ENCODE measurements around the gene DNAJC11.
"Not testable (repeated sequence)": the region's sequence is repeated elsewhere in the genome, so short reads cannot be mapped to it uniquely, and the experiment has no call there.

DNAJC11 gene, protein sequence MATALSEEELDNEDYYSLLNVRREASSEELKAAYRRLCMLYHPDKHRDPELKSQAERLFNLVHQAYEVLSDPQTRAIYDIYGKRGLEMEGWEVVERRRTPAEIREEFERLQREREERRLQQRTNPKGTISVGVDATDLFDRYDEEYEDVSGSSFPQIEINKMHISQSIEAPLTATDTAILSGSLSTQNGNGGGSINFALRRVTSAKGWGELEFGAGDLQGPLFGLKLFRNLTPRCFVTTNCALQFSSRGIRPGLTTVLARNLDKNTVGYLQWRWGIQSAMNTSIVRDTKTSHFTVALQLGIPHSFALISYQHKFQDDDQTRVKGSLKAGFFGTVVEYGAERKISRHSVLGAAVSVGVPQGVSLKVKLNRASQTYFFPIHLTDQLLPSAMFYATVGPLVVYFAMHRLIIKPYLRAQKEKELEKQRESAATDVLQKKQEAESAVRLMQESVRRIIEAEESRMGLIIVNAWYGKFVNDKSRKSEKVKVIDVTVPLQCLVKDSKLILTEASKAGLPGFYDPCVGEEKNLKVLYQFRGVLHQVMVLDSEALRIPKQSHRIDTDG

DNA sequence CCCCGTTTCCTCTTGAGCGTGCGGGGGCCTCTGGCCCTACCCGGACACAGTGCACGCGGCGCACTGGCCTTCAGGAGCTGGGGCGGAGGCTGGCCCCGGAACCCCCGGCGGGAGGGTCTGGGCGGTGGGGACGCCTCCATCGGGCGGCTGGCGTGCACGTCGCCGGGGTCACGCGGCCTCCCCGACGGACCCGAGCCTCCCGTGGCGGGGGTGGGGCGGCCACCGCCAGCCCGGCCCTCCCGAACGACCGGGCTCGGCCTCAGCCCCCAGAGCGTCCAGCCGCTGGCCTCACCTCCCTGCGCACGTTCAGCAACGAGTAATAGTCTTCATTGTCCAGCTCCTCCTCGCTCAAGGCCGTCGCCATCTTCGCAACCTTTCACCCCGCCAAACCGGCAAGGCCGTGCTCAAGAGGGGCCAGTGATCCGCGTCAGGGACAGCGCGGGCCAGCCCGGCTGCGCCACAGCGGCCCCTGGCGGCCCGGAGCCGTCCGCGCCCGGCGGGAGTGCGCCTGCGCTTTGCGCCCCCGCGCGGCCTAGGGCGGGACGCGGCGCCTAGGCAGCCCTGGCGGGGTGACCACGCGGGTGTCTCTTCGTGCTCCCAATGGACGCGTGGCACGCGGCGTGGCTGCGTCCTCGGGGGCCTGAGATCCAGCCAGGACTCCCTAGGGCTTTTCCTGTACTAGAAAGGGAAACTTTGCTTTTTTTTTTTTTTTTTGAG lies at the start of gene DNAJC11:
Gene DNAJC11 (minus strand): TSS at position 380 of the 717 bp plus-strand sequence. CDS start 16 bp downstream, at position 364.
- TF ChIP-seq, protein P1, sequence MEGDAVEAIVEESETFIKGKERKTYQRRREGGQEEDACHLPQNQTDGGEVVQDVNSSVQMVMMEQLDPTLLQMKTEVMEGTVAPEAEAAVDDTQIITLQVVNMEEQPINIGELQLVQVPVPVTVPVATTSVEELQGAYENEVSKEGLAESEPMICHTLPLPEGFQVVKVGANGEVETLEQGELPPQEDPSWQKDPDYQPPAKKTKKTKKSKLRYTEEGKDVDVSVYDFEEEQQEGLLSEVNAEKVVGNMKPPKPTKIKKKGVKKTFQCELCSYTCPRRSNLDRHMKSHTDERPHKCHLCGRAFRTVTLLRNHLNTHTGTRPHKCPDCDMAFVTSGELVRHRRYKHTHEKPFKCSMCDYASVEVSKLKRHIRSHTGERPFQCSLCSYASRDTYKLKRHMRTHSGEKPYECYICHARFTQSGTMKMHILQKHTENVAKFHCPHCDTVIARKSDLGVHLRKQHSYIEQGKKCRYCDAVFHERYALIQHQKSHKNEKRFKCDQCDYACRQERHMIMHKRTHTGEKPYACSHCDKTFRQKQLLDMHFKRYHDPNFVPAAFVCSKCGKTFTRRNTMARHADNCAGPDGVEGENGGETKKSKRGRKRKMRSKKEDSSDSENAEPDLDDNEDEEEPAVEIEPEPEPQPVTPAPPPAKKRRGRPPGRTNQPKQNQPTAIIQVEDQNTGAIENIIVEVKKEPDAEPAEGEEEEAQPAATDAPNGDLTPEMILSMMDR (IDR thresholded peaks at IDR 0.05; ENCODE audit: insufficient read depth, low read length, missing control alignments), result peak; percentile 68
- H3K4me3 ChIP-seq (ENCODE audit: low read depth, low read length), result peak within 1 kb of the TSS; percentile 98
- POLR2A ChIA-PET, result interaction anchor here (0.5 to 1.2 kb wide), 3 partner anchors 14 to 497 kb away, joined by 3 to 4 read pairs (median 4); no protein-coding TSS in a partner anchor
- CTCF ChIA-PET, result interaction anchor here (0.7 to 3.3 kb wide), 27 partner anchors 10 to 1247 kb away, joined by 3 to 47 read pairs (median 4); partner anchors contain the start of genes NOL9 and ZBTB48
- DNase-seq (ENCODE audit: low read depth, low spot score), result no peak

DNA sequence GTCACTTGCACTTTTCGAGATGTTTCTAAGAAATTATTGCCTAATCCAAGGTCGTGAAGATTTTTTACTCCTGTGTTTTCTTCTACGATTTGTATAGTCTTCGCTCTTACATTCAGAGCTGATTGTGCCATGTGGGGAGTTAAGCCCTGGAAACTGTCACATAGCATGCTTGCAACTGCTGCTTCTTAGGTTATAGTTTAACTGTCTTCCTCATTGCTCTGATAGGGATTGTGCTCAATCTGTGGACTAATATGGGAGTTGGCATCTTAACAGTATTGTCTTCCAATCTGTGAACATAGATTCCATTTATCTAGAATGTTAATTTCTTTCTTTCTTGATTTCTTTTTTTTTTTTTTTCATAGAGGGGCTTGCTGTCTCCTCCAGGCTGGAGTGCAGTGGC lies 48.9 kb upstream of the DNAJC11 start:
- TF ChIP-seq, protein P1 (IDR thresholded peaks at IDR 0.05; ENCODE audit: insufficient read depth, low read length, missing control alignments), result no peak
- ChIA-PET POLR2A (no interaction called here), CTCF (interaction anchor here (0.7 to 1.9 kb wide), 3 partner anchors 21 to 33 kb away, joined by 4 to 8 read pairs (median 5); no protein-coding TSS in a partner anchor)
- no peak overlapping the region for H3K4me3 ChIP-seq (ENCODE audit: low read depth, low read length)
- no peak for DNase-seq (ENCODE audit: low read depth, low spot score)

DNA sequence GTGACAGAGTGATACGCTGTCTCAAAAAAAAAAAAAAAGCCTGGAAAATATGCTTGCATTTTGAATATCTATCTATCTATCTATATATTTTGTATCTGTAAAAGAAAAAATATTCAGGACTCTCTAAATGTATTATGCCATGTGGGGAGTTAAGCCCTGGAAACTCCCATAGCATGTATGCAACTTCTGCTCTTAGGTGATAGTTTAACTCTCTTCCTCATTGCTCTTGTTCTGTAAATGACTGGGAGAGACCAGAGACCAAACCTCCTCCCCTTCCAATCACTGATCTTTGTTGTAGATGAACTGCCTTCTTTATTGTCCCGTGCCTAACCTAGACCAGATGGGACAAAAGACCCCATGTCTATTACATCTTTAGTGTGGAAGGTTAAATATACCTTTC lies 46.1 kb upstream of the DNAJC11 start:
- POLR2A ChIA-PET, result no interaction called here
- TF ChIP-seq, protein P1 (IDR thresholded peaks at IDR 0.05; ENCODE audit: insufficient read depth, low read length, missing control alignments), result no peak
- CTCF ChIA-PET, result interaction anchor here (1.4 to 2.9 kb wide), 2 partner anchors 22 to 28 kb away, joined by 3 to 13 read pairs; no protein-coding TSS in a partner anchor
- no peak overlapping the region for H3K4me3 ChIP-seq (ENCODE audit: low read depth, low read length)
- DNase-seq (ENCODE audit: low read depth, low spot score), result no peak

DNA sequence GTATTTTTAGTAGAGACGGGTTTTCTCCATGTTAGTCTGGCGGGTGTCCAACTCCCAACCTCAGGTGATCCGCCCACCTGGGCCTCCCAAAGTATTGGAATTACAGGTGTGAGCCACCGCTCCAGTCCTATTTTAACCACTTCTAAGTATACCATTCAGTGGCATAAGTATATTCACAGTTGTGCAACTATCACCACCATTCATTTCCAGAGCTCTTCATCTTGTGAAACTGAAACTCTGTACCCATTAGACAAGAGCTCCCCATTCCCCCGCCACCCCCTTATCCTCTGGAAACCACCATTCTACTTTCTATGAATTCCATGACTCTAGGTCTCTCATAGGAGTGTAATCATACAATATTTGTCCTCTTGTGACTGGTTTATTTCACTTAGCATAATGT lies 43.5 kb upstream of the DNAJC11 start:
- H3K4me3 ChIP-seq (ENCODE audit: low read depth, low read length), result no peak overlapping the region
- TF ChIP-seq, protein P1 (IDR thresholded peaks at IDR 0.05; ENCODE audit: insufficient read depth, low read length, missing control alignments), result no peak
- DNase-seq (ENCODE audit: low read depth, low spot score), result no peak
- ChIA-PET CTCF (interaction anchor here (1.5 to 2.9 kb wide), 4 partner anchors 12 to 145 kb away, joined by 3 to 13 read pairs (median 6); partner anchors contain the start of gene DNAJC11), POLR2A (no interaction called here)

DNA sequence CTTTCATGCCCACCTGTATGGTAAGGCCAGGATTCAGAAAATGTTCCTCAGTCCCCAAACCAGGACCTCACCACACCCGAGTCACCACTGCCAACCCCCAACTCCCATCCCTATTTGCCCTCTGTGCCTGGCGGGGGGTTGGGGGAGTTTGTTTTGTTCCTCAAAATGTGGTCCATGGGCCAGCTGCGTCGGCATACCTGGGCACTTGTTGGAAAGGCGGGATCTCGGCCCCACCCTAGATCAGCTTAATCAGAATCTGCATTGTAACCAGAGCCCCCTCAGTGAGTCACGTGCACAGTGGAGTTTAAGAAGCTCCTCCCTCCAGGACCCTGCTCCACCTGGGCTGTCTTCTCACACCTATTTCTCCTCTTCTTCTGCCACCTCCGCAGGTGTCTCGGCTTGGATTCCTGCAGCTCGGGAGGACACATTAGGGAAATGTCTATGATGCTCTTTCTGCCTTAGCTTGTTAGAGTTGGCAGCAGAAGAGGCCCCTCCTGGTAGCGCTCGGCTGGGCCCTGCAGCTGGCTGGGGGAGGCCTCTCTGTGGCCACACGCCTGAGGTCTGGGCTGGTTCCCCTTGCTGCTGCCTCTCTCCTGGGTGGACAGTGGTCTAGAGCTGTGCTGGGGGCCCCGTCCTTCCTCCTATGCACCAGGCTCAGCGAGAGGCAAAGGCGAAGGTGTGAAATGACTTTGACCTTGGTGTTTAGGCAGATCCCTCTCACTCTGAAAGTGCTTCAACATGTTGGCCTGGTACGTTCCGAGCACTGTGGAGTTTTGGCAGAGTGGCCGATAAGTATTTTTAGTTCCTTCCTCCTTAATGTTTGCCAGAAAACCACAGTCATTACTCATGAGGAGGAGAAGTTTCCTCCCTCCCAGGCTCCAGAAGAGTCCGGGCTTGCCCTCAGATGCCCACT lies 41.8 kb upstream of the DNAJC11 start:
- POLR2A ChIA-PET, result interaction anchor here (0.7 kb wide), 1 partner anchor 37 kb away, joined by 4 read pairs; no protein-coding TSS in a partner anchor
- CTCF ChIA-PET, result interaction anchor here (0.8 to 1.8 kb wide), 5 partner anchors 9 to 147 kb away, joined by 3 to 9 read pairs (median 3); no protein-coding TSS in a partner anchor
- TF ChIP-seq, protein P1 (IDR thresholded peaks at IDR 0.05; ENCODE audit: insufficient read depth, low read length, missing control alignments), result no peak
- peak; percentile 28 for DNase-seq (ENCODE audit: low read depth, low spot score)
- H3K4me3 ChIP-seq (ENCODE audit: low read depth, low read length), result no peak overlapping the region

DNA sequence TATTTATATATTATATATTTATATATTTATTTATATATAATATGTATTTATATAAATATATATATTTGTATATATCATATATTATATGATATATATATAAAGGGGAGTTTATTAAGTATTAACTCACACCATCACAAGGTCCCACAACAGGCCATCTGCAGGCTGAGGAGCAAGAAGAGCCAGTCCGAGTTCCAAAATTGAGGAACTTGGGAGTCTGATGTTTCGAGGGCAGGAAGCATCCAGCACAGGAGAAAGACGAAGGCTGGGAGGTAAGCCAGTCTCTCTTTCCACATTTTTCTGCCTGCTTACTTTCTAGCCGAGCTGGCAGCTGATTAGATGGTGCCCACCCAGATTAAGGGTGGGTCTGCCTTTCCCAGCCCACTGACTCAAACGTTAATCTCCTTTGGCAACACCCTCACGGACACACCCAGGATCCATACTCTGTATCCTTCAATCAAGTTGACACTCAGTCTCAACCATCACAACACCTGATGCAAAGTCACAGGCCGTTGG lies 41.1 kb upstream of the DNAJC11 start:
- POLR2A ChIA-PET; DNase-seq (ENCODE audit: low read depth, low spot score); H3K4me3 ChIP-seq (ENCODE audit: low read depth, low read length): not testable (repeated sequence)
- CTCF ChIA-PET, result interaction anchor here (0.8 to 1.8 kb wide), 3 partner anchors 8 to 148 kb away, joined by 3 to 9 read pairs (median 3); no protein-coding TSS in a partner anchor
